GM18511 (cell line): ENCODE measurements around the gene WWOX.
A peak's percentile ranks its signal among the peaks of the same experiment; 100 is the strongest.

Experiments
- ATAC-seq: cut with Tn5 transposase; IDR thresholded peaks from one replicate; pipeline ENCODE4 v1.9.1; 2021; ENCODE audit warnings: mild to moderate bottlenecking, moderate library complexity; ENCODE audit not compliant: unreplicated experiment

WWOX gene

DNA sequence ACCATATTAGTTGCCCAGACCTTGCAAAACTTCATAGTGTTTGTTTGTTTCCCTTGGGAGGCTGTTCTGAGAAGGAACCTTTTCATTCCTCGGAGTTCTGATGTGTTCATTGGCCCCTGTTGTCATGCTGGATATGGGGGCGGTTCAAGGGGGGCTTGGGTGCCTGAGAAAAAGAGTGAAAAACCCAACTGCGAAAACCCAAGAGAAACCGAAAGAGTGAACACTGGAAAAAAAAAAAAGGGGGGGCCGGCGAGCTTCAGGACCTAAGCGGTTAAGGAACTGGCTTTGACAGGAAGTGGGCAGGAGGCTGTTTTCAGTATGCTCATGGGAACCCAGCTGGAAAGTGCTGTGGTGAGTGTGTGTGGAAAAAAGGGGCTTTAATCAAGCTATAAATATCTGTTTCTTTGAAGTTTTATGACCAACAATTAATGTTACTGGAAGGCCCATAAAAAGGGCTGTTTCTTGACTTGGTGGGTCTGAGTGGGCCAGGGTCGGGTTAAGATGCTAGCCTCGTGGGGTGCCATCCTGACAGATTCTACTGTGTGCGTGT lies 990.4 kb downstream of the WWOX start:
- ATAC-seq: no peak

DNA sequence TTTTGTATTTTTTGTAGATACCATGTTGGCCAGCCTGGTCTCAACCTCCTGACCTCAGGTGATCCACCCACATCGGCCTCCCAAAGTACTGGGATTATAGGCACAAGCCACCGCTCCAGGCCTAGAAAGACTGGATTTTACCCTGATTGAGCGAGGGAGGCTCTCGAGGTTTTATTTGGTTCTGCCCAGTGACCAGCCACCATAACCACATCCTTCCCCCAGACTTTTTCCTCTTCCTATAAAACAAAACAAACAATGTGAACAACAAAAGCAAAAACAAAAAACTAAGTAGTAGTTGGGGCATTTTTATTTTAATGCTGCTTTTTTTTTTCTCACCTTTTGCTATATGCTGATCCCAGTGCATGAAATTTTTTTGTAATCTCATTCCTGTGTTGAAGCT lies 991.5 kb downstream of the WWOX start:
- no peak for ATAC-seq

DNA sequence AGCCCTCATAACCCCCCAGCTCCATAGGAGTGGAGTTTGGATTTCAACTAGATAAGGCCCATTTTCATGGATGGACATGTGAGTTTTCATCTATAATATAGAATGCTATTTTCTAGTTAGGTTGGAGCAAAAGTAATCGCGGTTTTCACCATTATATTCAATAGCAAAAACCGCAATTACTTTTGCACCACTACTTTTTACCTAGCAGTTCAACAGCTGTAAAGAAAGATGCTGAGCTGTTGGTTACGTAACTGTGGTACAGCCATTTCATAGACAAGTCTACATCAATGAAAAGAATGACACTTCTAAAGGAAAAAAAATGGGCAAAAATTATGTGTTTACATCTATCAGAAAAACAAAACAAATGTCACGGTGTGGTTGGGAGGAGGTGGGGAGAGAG lies 993.4 kb downstream of the WWOX start:
- no peak for ATAC-seq

DNA sequence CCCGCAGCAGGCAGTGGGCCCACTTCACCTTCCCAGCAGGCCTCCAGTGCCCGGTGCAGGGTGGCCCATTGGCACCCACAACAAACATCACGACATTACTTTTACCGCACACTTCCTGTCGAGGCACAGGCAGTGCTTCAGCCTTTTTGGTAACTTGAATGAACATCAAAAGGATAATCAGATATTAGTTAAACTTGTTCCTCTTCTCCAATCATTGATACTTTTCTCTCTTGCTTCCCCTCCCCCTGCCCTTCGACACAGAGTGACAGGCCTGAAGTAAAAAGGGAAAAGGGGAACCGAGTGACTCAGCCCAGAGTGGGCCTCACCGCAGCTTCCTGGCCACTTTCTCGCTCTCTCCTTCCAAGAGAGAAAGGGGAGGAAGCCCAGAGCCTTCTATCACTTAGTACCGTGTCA lies 994.1 kb downstream of the WWOX start:
- peak; percentile 72 for ATAC-seq

DNA sequence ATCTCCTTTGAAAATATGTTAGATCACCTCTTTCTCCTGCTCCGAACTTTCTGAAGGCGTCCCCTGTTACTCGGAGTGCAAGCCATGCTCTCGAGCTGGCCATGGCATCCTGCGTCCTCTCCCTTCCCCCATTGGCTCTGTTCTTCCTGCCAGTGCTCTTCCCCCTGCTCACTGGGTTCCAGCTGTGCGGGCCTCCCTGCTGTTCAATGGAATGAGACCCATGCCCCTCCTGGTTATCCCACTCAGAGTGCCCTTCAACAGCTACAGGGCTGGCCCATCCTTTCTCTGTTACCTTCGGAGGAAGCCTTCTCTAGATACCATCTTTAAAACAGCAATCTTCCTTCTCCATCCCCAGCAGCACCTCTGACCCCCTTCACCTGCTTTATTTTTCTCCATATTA lies 996.8 kb downstream of the WWOX start:
- ATAC-seq: no peak

DNA sequence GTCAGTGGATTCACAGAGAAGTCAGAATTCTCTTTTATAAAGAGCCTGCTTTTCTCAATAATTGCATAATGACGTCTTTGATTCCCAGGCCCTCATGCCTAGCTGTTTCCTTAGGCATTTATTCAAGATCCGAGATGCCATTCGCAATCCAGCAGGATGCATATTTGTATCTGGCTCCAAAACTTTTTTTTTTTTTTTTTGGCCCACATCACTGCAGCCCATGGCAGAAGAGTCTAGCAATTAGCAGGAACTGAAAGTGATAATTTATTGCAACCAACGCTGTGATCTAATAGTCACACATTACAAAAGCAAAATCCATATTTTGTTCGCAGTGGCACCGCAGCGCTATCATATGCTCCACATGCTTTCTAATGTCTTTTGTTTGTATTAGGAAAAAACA lies 997.7 kb downstream of the WWOX start:
- no peak for ATAC-seq

DNA sequence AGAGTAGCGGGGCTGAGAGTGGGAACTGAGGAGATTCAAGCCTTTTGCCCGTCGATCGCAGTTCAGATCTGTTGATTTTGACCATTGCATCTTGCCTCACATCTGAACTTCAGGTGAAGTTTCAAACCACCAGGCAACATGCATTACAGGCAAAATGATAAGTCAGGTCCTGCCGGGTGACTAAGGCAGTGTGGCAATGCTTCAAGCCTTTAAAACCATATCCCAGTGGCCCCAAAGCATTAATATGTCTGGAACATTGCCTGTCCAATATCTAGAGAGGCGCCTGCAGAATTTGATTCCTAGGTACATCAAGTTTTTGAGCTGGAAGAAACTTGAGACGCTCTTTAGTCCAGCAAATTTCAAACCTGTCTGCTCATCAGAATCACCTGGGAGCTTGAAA lies 998.3 kb downstream of the WWOX start:
- ATAC-seq: no peak

DNA sequence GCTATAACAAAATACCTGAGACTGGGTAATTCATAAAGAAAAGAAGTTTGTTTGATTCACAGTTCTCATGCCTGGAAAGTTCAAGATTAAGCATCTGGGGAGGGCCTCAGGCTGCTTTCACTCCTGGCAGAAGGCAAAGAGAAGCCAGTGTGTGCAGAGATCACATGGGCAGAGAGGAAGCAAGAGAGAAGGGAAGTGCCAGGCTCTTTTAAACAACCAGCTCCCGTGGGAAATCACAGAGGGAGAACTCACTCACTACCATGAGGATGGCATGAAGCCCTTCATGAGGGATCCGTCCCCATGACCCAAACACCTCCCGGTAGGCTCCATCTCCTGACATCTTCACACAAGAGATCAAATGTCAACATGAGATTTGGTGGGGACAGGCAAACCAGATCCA lies 999.5 kb downstream of the WWOX start:
- ATAC-seq: no peak

DNA sequence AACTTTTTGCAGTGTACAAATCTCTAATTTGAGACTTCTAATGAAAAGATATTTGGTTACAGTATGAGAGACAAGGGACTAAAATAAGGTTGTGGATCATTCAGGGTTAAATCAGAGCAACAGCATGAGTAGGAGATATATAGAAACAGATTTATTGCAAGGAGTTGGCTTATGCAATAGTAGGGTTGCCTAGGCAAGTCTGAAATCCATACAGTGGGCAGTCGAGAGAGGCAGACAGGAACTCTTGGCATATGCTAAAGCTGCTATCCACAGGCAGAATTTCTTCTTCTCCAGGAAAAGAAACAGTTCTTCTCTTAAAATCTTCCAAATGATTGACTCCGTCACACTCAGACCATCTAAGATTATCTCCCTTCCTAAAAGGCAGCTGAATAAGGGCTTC lies 1000.3 kb downstream of the WWOX start:
- no peak for ATAC-seq

DNA sequence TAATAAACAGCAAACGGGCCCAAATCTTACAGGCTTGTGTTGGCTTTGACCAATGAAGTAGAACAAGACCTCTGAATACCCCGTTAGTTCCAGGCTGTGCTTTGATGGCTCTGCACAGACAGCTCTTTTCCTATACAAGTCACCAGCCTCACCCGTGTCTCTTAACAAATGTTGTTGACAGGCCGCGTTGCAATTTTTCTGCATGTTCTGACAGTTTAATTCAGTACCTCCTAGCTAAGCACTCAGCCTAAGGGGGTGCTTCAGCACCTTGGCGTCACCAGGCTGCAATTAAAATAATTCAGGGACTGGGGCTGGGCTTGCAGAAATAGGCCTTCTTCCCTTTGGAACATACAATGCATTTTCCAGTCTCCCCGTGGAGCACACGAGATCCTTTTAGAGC lies 1001.0 kb downstream of the WWOX start:
- no peak for ATAC-seq

DNA sequence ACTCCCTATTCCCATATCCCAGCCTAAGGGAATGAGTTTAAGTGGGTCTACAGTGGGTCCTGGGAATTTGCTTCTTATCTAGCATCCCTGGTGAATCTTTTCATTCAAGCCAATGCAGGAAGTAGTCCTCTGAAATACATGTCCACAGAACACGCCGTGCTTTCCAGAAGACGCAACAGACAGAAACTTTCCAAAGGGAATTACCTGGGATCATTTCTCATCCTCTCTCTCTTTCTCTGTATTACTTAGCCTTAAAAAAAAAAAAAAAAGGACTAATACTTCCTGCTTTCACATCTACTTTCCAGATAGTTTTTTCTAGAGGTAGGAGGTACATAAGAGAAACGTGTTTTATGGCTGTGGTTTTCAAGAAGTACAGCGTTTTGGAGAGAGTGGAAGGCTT lies 1002.0 kb downstream of the WWOX start:
- no peak for ATAC-seq

DNA sequence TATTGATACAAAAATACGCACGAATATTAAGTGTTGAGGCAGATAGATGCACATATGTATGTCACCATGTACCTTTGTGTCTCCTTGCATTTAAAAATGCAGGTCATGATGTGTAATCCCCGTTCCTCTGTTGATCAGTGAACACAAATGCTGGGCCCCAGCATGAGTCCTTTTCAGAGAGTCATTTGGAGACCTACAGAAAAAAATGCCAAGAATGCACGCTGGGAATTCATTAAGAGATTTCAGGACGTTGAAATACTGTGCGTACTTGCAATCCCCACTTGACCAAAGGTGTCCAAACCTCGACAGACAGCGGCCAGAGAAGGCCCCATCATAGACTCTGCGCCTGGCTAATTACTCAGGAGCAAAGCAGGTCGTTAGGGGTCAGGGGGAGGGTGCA lies 1005.1 kb downstream of the WWOX start:
- no peak for ATAC-seq

DNA sequence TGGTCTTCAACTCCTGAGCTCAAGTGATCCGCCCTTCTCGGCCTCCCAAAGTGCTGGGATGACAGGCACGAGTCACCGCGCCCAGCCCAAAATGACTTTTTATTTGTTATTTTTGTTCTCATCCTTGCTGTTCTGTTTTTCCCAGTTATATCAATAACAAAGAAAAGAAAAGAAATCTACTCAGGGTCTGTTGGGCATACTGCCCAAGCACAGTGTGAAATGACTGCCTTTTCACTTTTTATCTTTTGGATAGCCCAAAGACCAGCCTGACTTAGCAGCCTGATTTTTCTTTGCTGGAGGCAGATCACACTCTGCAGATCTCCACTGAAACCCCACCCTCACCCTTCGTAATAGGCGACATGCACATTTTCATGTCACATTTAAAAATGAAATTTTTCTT lies 1007.8 kb downstream of the WWOX start:
- ATAC-seq: no peak

DNA sequence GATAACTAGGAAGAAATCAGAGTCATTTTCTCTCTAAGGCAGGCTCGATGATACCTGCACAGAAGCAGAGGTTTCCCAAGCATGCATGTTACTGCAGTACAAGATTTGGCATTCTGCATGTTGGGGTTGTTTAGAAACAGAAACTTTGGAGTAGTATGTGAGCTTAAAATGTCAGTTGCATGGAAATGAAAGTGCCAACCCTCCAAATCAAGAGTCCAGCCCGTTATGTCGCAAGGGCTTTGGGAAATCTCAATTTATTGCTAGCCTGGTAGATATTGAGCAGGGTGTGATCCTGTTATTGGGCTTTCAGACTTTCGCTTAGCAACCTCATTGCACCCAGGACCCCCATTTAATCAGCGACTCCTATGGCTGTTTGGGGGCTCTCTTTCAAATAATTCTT lies 1010.3 kb downstream of the WWOX start:
- ATAC-seq: no peak

DNA sequence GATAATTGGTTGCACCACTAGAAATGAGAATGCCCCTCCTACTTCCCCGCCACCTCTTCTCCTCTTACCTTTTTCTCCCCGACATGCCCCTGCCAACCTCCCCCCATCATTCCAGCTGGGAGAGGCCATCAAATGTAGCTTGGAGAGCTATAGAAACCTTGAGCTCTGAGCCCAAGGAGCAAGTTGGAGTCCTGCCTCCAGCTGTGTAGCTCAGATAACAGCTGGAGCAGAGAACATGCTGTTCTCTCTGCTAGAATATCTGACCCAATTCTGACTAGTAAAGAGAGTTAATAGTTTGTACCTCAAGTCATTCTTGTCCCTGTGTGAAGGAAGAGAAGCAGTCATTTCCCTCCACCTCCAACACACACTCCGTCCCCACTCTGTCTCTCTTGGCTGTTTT lies 1010.8 kb downstream of the WWOX start:
- ATAC-seq: no peak

DNA sequence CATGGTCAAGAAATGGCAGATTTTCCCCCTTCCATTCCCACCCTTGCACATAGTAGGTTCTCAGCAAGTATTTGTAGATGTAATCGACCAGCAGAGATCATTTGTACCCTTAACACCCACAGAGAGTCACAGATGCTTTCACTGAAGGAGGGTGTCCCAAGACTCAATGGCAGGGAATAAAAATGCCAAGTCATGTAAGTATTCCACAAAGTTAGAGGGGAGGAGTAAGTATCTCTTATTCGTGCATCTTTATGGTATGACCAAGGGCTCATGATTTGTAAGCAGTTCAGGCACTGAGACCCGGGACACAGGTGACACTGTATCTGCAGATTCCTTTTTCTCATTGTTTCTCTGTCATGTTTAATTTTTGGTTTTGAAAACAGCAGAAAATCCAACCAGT lies 1011.5 kb downstream of the WWOX start:
- no peak for ATAC-seq

DNA sequence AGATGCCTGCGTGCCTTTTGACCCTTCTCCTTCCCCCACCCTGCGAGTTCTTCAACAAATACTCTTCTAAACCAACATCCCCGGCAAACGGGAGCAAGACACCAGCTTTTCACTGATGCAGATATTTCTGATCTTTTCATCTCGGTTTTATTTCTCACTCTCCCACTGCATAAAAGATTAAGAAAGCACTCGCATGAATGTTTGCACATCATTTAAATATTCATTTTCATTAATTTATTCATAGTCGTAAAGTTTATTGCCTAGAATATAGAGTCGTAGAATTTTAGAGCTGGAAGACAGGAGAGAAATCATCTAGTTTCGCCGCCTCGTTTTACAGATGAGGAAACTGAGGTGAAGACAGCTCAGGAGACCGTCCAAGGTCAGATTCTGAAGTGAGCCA lies 1013.0 kb downstream of the WWOX start:
- ATAC-seq: no peak

DNA sequence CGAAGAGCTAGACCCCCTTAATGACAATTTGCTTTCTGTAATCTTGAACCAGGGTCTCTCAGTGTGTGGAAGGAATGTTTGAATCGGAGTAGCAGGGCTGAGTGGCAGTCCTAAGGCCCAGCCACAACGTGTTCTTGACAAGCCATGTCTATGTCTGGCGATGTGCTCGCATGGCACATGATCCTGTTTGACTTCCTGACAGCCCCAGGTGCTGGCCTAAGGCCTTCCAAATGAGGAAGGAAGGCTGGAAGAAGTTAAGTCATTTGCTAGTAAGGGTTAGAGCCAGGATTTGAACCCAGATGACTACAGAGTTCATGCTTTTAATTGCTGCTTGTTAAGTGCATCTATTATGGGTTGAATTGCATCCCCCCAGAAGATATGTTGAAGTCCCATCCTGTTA lies 1014.4 kb downstream of the WWOX start:
- no peak for ATAC-seq

DNA sequence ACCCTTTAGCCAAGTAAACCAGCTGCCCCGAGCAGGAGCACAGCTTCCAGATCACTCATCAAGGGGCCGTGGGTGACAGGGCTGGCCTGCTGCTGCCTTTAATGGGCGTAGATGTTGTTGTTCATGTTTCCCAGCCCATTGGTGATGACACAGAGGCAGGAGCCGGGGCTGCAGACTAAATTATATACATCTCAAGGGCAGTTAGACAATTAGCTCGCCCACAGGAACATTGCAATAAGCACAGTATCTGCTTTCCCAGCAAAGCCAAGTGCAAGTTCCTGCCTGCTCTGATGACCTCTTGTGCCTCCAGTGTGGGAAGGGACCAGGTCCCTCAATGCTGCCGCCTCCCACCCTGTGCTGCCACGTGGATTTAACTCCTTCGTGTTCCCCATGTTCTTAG lies 1015.3 kb downstream of the WWOX start:
- no peak for ATAC-seq

DNA sequence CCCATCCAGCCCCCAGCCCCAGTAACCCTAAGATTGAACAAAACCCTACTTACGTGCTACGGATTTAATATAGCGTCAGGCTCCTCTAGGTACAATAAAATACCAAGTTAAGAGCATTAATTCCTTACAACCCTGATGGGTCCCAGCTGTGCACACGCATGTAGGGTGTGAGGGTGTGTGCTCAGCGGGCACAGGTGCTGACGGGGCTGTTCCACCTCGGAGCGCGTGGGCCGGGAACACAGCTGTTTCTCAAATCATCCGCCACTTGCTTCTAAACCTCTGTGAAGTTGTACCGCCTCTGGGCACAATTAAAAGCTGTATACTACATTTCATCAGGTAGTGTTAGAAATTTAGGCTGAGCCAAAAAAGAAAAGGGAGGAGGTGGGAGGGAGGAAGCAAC lies 1022.5 kb downstream of the WWOX start:
- ATAC-seq: no peak

DNA sequence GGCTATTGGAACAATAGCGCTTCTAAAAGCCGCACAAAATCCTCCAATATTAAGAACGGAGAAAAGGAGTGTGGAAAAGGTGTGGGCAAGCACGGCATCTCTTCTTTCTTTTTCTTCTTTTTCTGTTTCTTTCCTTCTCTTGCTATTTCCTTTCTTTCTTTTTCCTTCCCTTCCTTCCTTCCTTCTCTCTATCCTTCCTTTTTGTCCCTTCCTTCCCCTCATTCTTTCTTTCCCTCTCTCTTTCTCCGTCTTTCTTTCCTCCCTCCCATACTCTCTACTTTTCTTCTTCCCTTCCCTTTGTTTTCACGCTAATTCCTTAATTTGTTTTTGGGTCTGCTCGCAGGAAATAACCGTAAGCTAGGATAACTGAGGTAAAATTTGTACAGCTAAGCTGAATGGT lies 1022.9 kb downstream of the WWOX start:
- no peak for ATAC-seq

DNA sequence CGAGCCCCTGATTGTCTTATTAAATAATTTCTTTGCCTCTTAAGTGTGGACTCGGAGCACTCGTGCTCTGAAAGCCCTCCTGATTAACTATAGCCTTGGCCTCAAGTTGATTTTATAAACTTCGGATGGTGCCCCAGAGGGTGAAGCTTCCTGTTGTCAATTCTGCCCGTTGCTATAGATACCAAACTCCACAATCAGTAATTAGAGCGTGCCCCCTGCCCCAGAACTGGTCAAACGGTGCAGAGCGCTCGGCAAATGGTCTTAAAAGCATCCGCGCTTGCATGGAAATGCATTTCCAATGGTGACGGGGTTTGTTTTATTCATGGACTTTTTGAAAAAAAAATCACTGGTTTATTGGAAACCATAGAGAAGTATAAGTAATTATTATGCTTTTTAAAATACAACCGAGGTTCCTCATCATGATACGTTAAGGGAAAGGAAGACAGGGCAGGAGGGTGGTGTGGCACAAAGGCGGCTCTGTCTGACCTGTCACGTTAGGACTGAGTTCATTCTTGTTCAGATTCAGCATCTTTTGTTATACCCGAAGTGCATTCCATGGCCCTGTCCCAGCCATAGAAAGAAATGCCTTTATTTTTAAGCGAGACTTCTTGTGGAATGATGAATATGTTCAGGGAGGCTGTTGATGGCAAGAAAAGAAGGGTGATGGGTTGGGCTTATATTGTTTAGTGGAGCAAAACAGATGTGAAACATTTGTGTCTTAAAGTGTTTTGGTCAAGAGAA lies 1024.7 kb downstream of the WWOX start:
- no peak for ATAC-seq

DNA sequence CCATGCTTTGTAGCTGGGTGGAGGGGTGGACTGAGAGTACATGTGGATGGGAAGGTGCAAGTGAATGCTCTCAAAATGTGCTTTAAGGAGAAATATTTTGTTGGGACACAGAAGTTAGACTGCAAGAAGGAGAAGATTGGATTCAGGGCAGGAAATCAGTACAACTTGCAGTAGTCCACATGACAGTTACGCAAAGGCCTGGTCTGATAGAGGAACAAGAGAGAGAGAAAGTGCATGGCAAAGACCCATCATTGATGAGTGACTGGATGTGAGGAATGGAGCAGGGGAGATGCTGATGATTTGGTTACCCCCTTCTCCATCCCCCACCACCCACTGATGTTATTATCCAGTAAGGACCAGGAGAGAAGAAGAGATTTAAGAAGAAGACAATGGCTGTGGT lies 1028.3 kb downstream of the WWOX start:
- no peak for ATAC-seq
